T-helper 1 cell (primary cell): ENCODE data around the gene CSMD2.

Experiments
- DNase-seq, 5 donors: peaks; one replicate each; pipeline ENCODE4 v3.0.0-alpha.2; 2012 to 2020

CSMD2 gene

DNA sequence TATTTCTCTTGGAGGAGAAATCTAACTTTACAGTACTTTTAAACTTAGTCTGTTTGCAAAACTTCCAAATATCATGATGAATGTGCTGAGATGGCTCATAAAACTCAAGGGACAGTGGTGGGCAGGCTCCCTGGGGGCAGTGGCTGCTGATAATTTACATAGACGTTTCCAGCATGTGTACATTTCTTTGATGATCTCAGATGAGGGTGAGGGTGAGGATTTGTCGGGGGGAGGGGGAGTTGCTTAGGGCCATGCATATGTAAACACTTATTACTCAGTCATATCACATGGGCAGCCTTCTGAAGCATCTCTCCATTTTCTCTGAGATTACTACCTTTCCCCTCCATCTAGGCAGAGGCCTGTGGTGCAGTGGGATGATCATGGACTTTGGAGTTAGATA is 454.1 kb downstream of the CSMD2 start:
- DNase-seq: no peak

GRCh38 chr1:33709783-33710718 is 455.0 kb downstream of the CSMD2 start:
- DNase-seq: no peak

DNA sequence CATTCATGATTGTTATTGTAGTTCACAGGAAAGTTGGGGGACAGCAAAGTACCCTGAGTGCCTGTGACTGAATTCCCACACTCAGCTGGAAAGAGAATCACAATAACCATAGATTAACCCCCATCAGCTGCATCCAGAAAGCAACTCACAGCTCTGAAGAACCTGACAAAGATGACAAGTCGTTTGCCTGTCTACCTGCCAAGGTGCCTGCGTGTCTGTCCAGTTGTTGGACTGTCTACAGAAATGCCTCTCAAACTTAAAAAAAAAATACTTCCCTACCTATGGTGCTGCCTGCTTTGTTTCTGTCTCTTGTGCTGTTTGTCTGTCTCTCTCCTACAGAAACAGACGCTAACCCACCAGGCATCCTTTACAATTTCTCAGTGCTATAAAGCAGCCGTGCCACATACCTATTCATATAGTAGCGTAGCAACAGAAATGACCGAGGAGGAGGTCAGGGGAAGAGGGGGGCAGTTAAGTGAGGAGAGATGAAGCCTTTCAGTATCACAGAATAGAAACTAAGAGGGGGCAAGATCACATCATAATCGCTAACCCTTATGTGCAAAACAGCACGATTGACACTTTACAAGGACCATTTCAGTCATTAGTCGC is 455.8 kb downstream of the CSMD2 start:
- no peak for DNase-seq

DNA sequence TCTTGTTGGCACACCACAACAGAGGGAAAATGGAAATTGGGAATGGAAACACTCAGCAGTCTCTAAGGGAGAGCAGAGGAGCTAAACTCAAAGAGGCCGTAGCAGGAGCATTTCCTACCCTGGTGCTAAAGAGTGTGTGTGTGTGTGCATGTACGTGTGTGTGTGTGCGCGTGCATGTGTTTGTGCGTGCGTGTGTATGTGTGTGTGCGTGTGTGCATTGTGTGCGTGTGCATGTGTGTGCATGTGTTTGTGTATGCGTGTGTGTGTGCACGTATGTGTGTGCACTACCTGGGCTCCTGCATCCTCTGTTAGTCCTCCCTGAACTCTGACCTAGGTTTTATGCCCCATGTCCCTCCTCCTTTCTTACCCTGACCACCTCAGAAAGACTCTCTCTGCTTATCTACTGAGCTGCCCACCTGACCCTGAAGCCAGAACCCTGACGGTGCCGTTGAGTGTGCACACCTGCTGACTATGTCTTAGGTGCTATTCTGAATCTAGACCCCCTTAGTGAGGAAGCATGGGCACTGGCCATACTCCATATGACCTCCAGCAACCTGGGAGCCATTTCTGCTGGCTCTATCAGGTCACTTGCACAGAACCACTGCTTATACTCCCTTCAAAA is 458.3 kb downstream of the CSMD2 start:
- DNase-seq: no peak

GRCh38 chr1:33703464-33703863 is 461.6 kb downstream of the CSMD2 start:
- DNase-seq: no peak

DNA sequence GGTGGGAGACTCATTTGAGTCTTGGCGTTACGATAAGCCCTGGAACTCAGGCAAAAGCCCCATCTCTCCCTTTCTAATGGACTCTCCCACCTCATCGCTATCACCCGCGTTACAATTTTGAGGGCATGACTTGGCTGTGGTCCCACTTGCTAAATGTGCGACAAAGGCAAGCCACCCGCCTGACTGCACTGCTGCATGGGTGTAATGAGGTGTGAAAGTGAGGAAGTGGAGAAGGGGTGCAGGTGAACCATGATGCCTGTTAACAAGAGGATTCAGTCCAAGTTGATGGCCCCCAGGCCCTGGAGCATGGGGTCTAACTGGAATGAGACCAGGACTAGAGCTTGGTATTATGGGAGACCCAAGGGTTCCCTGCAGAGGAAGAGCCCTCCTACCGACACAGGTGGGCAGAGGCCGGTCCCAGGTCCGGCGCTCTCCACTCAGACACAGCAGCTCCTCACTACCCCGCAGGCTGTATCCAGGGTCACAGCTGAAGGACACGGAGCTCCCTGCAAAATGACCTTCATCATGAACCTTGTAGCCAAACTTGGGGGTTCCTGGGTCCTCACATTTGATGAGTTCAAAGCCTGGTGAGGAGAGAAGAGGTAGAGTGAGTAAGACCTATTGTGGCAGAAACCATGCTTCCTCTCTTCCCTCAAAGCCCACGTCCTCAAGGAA is 466.5 kb downstream of the CSMD2 start:
- no peak for DNase-seq

DNA sequence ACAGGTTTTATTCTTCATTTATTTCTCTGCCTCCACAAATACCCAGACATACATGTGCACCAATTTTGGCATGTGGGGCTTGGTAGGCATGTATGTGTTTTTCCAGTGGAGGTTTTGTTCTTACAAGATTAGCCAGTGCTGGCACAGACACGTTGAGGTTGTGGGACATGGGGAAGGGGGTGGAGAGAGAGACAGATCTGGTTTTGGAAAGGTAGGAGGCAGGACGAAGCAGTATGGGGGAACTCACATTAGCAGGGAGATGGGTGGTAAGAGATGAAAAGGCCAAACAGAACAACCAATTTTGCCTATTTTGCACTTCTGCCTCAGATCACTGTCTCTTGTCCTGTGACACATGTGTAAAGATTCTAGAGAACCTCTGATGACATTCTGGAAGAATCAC is 467.2 kb downstream of the CSMD2 start:
- DNase-seq: no peak

DNA sequence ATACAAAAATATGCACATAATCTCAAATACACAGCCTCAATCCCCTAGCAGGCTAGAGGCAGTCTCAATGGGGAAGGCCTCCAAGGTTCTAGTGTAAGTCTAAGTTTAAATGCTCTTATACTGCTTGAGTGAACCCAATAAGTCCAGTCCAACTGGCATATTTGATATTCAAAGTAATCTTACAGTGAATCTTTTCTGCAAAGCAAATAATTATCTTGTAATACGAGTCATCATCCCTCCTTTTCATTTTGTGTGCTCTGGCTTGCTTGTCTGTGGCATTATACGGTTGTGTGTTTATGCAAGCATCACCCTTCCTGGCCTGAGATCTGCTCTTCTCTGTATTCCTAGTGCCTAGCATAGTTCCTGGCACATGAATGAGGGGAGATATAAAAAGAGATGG is 468.1 kb downstream of the CSMD2 start:
- no peak for DNase-seq

GRCh38 chr1:33696311-33696710 is 468.7 kb downstream of the CSMD2 start:
- DNase-seq: no peak

- no peak for DNase-seq
Observed at GRCh38 chr1:33692206-33693188, 472.5 kb downstream of the CSMD2 start.

GRCh38 chr1:33687000-33687399 is 478.0 kb downstream of the CSMD2 start:
- DNase-seq: no peak

DNA sequence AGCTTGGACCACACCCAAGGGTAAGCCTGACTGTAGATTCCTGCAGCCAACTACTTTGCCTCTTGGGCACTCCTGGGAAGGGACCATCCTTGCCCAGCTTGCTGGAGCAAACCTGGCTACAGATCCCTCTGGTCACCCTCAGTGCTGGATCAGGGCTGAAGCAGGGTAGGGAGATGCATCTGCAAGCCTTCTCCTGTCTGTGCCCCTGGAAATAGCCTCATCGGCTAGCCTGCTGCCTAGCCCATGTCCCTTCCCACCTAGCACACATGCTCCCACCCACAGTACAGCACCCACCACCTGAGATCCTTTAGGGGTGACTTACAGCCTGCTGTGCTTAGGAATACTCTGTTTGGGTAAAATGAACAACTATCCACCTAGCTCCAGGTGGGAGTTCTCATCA is 478.5 kb downstream of the CSMD2 start:
- no peak for DNase-seq

- DNase-seq: no peak
Observed at GRCh38 chr1:33685256-33685655, 479.8 kb downstream of the CSMD2 start.

GRCh38 chr1:33684396-33685179 is 480.4 kb downstream of the CSMD2 start:
- no peak for DNase-seq

DNA sequence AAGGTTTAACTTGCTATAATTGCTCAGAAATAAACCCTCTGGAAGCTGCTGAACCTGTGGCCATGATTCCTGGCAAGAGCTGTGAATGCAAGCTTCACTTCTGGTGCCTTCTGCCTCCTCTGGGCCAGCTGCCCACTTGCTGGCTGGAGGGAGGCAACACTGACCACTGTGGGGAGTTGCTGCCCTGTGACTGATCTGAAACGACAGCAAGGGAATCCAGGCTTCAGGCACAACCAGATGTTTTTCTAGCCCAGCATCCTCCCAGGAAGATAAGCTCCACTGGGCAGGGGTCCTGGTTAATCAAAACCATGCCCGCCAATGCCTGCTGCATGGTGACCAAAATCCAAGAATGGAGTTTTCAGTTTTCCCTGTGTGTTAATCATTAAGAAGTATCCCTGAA is 481.1 kb downstream of the CSMD2 start:
- no peak for DNase-seq

- no peak for DNase-seq
Observed at GRCh38 chr1:33682371-33682770, 482.7 kb downstream of the CSMD2 start.

DNA sequence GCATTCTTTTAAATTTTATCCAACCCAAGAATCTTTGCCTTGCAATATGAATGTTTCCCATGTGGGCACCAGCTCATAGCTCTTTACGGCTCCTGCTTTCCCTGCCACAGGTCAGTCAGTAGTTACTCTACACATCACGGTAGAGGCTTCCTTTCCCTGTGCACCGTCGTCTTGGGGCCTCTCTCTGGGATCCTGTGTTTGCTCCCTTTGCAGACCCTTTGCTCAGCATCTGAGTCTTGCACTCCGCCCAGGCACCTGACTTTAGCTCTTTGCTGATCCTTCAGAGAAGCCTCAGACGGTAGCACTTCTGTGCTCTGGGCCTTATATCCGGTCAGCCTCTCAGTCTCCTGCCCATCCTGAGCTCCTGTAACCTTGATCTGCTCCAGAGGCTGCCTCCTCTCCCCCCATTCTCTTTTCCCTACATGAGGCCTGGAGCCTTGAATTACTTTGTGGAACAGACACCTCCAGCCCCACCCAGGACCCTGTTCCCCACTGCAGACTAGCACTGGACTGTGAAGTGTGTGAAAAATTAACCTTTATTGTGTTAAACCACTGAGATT is 484.7 kb downstream of the CSMD2 start:
- no peak for DNase-seq

- DNase-seq: no peak
Observed at GRCh38 chr1:33670567-33670966, 494.5 kb downstream of the CSMD2 start.

GRCh38 chr1:33668695-33669094 is 496.3 kb downstream of the CSMD2 start:
- DNase-seq: no peak

DNA sequence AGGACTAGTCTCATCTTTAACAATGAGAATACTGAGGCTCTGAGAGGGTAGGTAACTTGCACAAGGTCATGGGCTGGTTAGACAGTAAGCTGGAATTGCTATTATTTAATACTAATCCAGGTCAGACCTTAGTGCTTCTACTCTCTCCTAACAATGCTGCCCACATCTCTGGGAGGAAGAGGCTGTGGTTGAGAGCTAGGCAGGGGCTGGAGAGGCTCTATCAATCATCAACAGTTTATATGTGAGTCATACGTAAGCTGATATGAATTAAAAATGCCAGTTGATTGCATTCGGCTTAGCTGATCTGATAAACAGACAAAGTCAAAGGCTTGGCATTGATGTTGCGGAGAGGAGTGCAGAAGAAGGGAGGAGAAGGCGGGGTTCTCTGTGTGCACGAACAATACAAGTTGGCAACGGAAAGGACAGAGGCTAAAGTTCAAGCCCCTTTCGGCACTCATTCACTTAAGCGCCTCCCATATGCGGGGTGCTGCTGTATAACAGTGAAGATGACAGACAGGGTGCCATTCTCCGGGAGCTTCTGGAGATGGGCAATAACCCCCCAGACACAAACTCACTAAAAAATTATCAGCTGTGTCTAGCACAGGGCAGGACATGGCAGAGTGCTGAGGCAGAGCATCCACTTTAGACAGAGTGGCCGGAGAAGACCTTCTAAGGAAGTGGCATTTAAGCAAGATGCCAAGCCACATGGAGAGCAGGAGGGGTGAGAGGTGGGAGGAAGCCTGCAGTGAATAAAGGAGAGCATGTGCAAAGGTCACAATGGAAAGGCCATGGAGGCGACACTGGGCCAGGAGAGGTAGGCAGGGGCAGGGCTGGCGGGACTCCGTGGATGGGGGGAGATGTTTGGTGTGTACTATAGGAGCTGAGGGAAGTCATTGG is 497.4 kb downstream of the CSMD2 start:
- DNase-seq: no peak
